HepG2 (cell line): ENCODE measurements around the gene UBE2E1. TPM values are rescaled to one million over a fixed set of nuclear protein-coding genes. Genes with fewer than 3 reads are reported as not detected.
A peak's percentile ranks its signal among the peaks of the same experiment; 100 is the strongest.

Source experiments
- ATAD3A ChIP-seq: sonication (generic); formaldehyde crosslinking; IDR thresholded peaks from 2 replicates; pipeline ENCODE4 v1.4.0; 2020; ENCODE audit warnings: missing genetic modification reagents
- DBP ChIP-seq: sonication (generic); formaldehyde crosslinking; IDR thresholded peaks from 2 replicates; pipeline ENCODE4 v1.4.0; 2020; ENCODE audit warnings: missing genetic modification reagents; ENCODE audit errors: not compliant biosample characterization
- ESRRA ChIP-seq: sonication (generic); formaldehyde crosslinking; IDR thresholded peaks from 2 replicates; pipeline ENCODE4 v1.5.1; 2020; ENCODE audit warnings: mild to moderate bottlenecking, low read depth, missing genetic modification reagents
- HNRNPLL ChIP-seq: fragments of 200-400 bp; formaldehyde crosslinking; IDR thresholded peaks from 2 replicates; pipeline ENCODE4 v1.6.1; 2017; ENCODE audit warnings: mild to moderate bottlenecking, low read depth, low read length; ENCODE audit not compliant: poor library complexity, severe bottlenecking
- IKZF4 ChIP-seq: sonication (generic); formaldehyde crosslinking; IDR thresholded peaks from 2 replicates; pipeline ENCODE4 v1.5.1; 2020; ENCODE audit warnings: borderline replicate concordance, mild to moderate bottlenecking, low read depth, missing genetic modification reagents; ENCODE audit errors: not compliant biosample characterization
- KAT2B ChIP-seq: fragments of 150-350 bp; IDR thresholded peaks from 2 replicates; pipeline ENCODE4 v1.6.1; 2014; ENCODE audit warnings: low read depth, low read length, borderline replicate concordance
- NRL ChIP-seq: sonication (generic); formaldehyde crosslinking; IDR thresholded peaks from 2 replicates; pipeline ENCODE4 v1.5.0; 2020; ENCODE audit warnings: missing genetic modification reagents, mild to moderate bottlenecking, moderate library complexity, borderline replicate concordance
- WIZ ChIP-seq: sonication (generic); formaldehyde crosslinking; IDR thresholded peaks from 2 replicates; pipeline ENCODE4 v1.5.1; 2020; ENCODE audit warnings: mild to moderate bottlenecking, missing genetic modification reagents
- ZBTB20 ChIP-seq: sonication (generic); formaldehyde crosslinking; IDR thresholded peaks from 2 replicates; pipeline ENCODE4 v1.8.1; 2023; ENCODE audit warnings: missing genetic modification reagents, low read depth, mild to moderate bottlenecking, borderline replicate concordance
- ZBTB44 ChIP-seq: sonication (generic); formaldehyde crosslinking; IDR thresholded peaks from 2 replicates; pipeline ENCODE4 v1.4.0; 2020; ENCODE audit warnings: missing genetic modification reagents
- ZNF557 ChIP-seq: sonication (generic); formaldehyde crosslinking; IDR thresholded peaks from 2 replicates; pipeline ENCODE4 v1.4.0; 2020; ENCODE audit warnings: missing genetic modification reagents
- polyA plus RNA-seq, 8 experiments: library from polyadenylated mRNA; depleted of rRNA in 3 of 8; stranded (reverse) in 7 of 8; unstranded in 1 of 8; fragments of >200 nt; fragmentation: Illumina TruSeq in 4 of 8; extraction: Trizol in 4 of 8; gene quantifications; 2 replicates each; pipeline versions ENCODE4 v1.2.1 to v1.2.3, GENCODE V29; 2011 to 2016; ENCODE audit warnings: low read depth in 4 of 8, missing spikeins in 1 of 8, mixed read lengths in 1 of 8; ENCODE audit not compliant: insufficient read depth in 1 of 8
- total RNA-seq, 5 experiments: library from RNA; depleted of rRNA; stranded (reverse); fragments of >200 nt; fragmentation: Illumina TruSeq; extraction: Trizol; gene quantifications; 2 replicates each; pipeline ENCODE4 v1.2.3, GENCODE V29; 2016; ENCODE audit warnings: low read depth in 1 of 5

Gene UBE2E1
- total and polyA plus RNA-seq, 2 of the 13 experiments (the other 11 are each of a cell fraction or from before 2014, with no cell fraction given): 55.4 to 61.8 TPM

GRCh38 chr3:23916886-23917678 lies 111.3 kb downstream of the UBE2E1 start, which contains the start of the genes NKIRAS1 and RPL15 (continued):
- TF ChIP-seq ZBTB44 (CRISPR knock-in tag) (peak; percentile 32; the same call in 1 of the 2 replicates), KAT2B (no peak), ESRRA (no peak), WIZ (CRISPR knock-in tag) (peak; percentile 32; the same call in 1 of the 2 replicates), NRL (CRISPR knock-in tag) (peak; percentile 69; the same call in 1 of the 2 replicates), HNRNPLL (peak; percentile 96), ZBTB20 (CRISPR knock-in tag) (peak; percentile 92; the same call in 1 of the 2 replicates), ATAD3A (no peak), DBP (CRISPR knock-in tag) (no peak), IKZF4 (CRISPR knock-in tag) (no peak), ZNF557 (peak; percentile 63; the same call in 1 of the 2 replicates)
- TF ChIP-seq, all 625 proteins: peak for 358
